Stimulated activated CD4-positive, alpha-beta T cell treated with anti-CD3 and anti-CD28 coated beads, Interleukin-12 subunit alpha, Interleukin-12 subunit beta, amount 100 ng/mL, for 48 hours (primary cell): ENCODE results near the gene DEFB114.

Experiments used
- DNase-seq, 3 donors: peaks; one replicate each; pipeline ENCODE4 v3.0.0-alpha.2; 2020; ENCODE audit warnings: low read depth in 2 of 3, low spot score in 1 of 3

DEFB114 gene

DNA sequence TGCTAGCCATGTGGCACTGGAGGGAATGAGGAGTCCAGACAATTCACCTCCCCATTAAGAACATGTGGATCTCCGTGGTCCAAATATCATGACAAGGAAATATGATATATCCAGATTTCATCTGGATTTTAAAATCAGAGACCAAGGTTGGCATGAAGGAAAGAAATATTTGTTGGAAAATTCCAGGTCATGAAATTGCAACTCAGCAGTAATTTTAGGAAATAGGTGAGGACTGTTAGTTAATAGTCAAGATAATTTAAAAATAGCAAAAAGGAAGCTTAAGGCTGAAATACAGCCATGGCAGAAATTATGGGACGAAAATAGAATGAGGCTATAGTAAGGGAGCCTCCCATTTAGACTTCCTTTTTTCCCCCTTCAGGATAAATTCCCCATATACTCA lies 26.9 kb downstream of the DEFB114 start:
- DNase-seq = no peak

DNA sequence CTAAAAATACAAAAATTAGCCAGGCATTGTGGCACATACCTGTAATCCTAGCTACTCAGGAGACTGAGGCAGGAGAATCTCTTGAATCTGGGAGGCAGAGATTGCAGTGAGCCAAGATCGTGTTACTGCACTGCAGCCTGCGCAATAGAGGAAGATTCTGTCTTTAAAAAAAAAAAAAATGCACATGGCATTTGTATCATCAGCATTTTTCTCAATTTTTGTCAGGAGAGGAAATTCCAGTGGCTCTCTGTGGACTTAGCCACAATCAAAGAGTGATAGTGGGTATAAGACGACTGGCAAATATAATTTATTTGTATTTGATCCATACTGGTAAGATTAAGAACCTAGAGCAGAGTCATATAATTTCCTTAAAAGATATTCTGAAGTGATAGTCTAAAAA lies 28.6 kb downstream of the DEFB114 start:
- DNase-seq = no peak

DNA sequence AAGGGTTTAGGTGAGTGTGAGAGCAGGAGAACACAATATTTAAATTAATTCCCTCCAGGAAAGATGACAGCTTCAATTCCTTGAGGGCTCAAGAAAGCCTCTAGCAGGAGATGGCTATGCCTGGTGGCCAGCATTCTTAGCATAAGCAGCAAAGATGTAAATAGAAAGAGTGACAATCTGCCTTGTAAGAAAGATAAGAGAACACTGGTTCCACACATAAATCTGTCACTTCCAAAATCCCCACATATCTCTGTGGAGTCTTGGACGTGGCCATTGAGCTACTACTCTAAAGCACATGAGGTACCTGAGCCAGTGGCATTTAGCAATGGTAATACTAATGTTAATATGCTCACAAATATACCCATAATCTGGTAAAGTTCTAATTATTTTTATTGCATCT lies 29.2 kb downstream of the DEFB114 start:
- no peak for DNase-seq

DNA sequence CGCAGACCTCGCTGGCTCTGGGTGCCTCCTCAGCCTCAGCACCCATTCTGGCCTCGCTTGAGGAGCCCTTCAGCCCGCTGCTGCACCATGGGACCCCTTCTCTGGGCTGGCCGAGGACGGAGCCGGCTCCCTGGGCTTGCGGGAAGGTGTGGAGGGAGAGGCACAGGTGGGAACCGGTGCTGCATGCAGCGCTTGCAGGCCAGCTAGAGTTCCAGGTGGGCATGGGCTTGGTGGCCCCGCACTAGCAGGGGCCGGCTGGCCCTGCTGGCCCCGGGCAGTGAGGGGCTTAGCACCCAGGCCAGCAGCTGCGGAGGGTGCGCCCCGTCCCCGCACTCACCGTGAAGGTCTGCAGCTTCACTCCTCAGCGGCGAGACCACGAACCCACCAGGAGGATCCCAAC lies 30.4 kb downstream of the DEFB114 start:
- DNase-seq = no peak

DNA sequence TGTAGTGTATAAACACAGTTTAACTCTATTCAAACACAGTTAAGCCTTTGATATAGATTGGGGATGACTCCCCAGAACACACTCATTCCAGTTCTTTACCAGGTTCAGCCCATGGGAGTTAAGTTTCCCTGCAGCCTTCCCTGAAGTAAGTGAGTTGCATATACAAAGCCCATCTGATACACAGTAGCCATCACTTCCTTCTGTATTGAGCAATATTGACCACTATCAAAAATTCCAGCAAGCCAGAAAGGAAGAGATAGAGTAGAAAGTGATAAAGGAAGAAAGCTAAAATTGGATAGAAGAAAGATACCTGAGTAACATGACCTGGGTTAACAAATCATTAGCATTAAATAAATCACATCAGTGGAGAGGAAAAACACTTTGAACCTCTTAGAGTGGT lies 34.6 kb downstream of the DEFB114 start:
- DNase-seq = no peak

DNA sequence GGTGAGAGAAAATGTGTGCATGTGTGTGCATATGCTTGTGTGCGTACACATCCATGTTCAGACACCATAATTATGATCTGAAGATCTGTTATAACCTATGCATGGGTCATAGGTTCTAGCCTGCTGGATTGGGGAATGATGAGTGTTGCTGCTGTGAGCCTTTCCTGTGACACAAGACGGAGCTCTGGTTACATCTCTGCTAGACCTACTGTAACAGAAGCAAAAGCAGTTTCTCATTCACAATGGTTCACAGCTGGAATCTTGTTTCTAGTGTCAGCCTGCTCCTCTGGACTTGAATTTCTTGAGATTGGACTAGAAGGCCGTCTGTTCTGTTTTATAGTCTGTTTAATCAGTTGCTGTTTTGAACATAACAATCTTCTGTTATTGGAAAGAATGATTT lies 40.1 kb downstream of the DEFB114 start:
- no peak for DNase-seq

DNA sequence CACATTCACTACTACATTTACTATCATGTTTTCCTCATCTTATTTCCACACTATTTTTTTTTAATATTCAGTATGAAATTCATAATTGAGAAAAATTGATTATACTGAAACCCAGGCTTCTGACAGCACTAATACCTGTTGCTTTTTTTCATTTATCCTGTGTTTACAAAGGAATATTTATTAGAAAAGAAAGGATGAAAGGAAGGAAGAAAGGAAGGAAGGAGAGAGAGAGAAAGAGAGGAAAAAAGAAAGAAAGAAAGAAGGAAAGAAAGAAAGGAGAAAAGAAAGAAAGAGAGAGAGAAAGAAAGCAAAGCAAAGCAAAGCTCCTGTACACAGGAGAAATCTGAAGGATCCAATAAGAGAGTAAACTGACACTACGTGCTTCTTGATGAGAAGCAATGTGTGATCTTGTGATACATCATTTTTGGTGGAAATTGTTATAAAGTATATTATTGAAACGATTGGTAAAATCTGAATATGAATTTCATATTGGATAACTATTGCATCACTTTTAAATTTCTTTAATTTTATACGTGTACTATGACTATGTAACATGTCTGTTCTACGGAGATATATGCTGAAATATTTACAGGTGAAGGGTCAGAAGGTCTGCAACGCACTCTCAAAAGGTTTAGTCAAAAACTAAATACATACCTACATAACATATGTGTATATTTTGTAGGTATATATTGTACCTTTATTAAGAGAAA lies 43.9 kb downstream of the DEFB114 start:
- no peak for DNase-seq

DNA sequence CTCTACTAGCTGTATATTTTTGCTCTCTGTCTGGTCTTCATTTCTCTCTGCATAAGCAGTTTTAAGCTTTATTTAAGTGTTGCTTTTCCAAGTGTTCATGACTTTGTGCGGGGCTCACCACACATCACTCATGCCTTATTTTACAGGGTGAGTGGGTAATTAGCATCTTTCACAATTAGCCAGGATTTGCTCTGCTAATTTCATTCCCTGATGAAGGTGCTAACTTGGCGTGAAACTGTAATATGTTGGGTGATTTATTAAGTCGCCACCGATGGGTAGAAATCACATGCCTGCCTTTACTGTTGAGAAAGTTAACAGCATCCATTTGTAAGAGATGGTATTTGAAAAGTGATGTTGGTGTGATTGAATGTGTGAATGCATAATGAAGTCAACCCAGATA lies 44.7 kb downstream of the DEFB114 start:
- no peak for DNase-seq

DNA sequence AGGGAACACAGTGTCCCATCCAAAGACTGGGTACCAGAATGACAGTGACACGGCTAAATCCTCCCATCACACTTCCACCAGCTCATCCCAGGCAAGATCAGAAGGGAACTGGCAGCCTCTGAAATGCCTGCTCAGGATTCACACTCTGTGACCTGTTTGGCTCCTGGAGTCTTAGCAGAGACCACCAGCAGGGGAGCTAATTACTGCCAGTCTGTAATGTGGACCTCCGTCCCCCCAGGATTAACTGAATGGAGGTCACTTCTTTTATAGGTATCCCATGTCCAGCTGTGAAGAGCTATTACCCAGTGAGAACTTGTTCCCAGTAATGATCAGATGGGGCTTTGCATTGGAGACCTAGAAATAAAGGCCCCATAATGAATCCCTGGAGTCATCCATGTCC lies 45.2 kb downstream of the DEFB114 start:
- DNase-seq = no peak

DNA sequence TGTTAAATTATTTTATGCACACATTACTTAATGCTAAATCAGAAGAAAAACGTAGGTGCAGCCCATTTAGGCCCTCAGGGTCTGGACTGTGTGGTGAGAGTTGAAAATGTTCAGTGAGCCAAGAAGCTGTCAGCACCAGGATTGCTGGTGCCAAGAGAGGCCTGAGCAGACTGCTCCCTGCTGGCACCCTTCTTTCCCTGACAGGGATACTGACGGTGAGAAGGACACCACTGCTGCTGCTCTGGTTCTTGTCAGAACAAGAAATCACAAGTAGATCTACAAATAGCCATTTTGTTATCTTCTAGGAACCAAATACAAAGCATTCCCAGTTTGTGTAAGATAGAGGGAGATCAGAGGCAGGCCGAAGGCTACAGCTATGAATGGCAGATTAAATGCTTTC lies 48.9 kb downstream of the DEFB114 start:
- DNase-seq = no peak

DNA sequence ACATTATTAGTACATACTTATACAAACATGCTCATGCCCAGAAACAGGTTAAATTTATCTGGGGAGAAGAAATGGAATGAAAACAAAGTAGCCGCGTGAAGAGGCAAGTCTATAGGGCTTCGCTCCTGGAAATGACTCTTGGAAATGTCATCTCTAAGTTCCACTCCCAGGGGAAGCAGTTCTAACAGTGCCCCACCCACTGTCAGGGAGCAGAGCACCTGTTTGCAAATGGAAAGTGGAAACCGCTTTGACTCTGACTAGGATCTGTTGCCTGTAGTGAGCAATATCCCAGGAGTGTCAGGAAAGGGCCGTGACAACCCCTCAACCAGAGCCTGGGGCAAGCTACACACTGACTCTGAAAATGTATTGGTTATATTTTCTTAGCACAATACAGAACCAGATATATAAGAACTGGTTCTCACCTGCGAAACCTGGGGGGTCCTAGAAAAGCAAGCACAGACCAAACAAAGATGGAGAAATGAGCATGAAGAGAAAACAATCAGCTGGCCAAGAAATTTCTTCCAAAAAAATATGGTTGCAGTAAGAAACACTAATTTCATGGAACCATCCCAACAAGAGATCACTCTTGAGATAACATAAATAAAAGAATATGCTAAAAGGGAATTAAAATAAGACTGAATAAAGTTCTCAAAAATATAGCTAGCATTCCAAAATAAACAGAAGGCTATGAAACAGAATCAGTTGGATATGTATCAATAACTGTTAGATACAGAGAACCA lies 50.2 kb downstream of the DEFB114 start:
- DNase-seq = no peak

DNA sequence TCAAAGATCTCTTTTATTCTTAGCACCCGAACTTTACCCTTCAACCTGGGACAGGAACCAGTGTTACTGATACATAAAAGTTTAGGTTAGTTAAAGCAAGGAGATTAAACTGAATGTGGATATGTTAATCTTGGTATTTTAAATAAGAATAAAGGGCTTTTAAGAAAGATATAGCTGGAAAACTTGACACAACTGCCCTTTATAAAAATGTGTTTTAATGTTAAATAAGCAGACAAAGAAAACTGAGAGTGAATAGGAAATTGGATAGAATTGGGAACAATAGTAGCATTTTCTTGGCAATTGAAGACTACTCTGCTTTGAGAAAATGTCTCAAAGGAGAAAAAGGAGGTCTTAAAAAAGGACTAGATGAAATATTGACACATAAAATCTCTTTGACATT lies 51.8 kb downstream of the DEFB114 start:
- DNase-seq = no peak

DNA sequence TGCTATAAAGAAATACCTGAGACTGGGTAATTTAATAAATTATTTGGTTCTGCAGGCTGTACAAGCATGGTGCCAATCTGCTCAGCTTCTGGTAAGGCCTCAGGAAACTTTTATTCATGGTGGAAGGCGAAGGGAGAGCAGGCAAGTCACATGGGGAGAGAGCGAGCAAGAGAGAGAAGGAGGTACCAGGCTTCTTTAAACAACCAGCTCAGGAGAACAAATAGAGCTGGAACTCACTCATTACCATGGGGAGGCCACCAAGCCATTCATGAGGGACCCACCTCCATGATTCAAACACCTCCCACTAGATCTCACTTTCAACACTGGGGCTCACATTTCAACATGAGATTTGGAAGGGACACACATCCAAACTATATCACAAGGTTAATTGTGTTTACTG lies 52.7 kb downstream of the DEFB114 start:
- DNase-seq = no peak
